GM23338 (cell line): ENCODE data around the gene PRPSAP2. TPM values are rescaled to one million over a fixed set of nuclear protein-coding genes. Genes with fewer than 3 reads are reported as not detected.

Source experiments
- ATAC-seq: fragments of 200-7000 bp; cut with Tn5 transposase; 3 replicates; pipeline ENCODE4 v1.9.1; 2020
- DNase-seq: peaks from one replicate; pipeline ENCODE4 v3.0.0-alpha.2; 2015; ENCODE audit warnings: low spot score
- H2AFZ ChIP-seq: fragments of 200-600 bp; sonication (generic); 2 replicates; pipeline ENCODE4 v1.8.0; 2016; ENCODE audit warnings: antibody characterized with exemption, mild to moderate bottlenecking, moderate library complexity
- H3F3A ChIP-seq: fragments of 200-600 bp; sonication (generic); replicated peaks from 2 replicates; pipeline ENCODE4 v1.8.0; 2017; ENCODE audit warnings: antibody characterized with exemption, mixed run types, low read depth
- H3K27ac ChIP-seq: fragments of 200-600 bp; sonication (generic); 2 replicates; pipeline ENCODE4 v1.6.1; 2016; ENCODE audit warnings: low read depth
- H3K27me3 ChIP-seq: fragments of 200-600 bp; sonication (generic); 2 replicates; pipeline ENCODE4 v1.8.0; 2016; ENCODE audit warnings: mild to moderate bottlenecking, mixed run types, moderate library complexity; ENCODE audit not compliant: insufficient read depth
- H3K36me3 ChIP-seq: fragments of 200-600 bp; sonication (generic); 2 replicates; pipeline ENCODE4 v1.8.0; 2016; ENCODE audit warnings: mild to moderate bottlenecking; ENCODE audit not compliant: insufficient read depth
- H3K4me1 ChIP-seq: fragments of 200-600 bp; sonication (generic); 2 replicates; pipeline ENCODE4 v1.8.0; 2016; ENCODE audit warnings: mild to moderate bottlenecking, moderate library complexity; ENCODE audit not compliant: insufficient read depth
- H3K4me2 ChIP-seq: fragments of 200-600 bp; sonication (generic); 2 replicates; pipeline ENCODE4 v1.7.1; 2017; ENCODE audit warnings: mixed run types
- H3K4me3 ChIP-seq: fragments of 200-600 bp; sonication (generic); 2 replicates; pipeline ENCODE4 v1.6.1; 2016; ENCODE audit warnings: mixed run types
- H3K79me2 ChIP-seq: fragments of 200-600 bp; sonication (generic); replicated peaks from 2 replicates; pipeline ENCODE4 v1.8.0; 2017; ENCODE audit warnings: mild to moderate bottlenecking; ENCODE audit not compliant: insufficient read depth
- H3K9me2 ChIP-seq: fragments of 200-600 bp; sonication (generic); 2 replicates; pipeline ENCODE4 v1.8.0; 2017; ENCODE audit not compliant: insufficient read depth
- H4K20me1 ChIP-seq: fragments of 200-600 bp; sonication (generic); replicated peaks from 2 replicates; pipeline ENCODE4 v1.8.0; 2017; ENCODE audit warnings: mild to moderate bottlenecking; ENCODE audit not compliant: insufficient read depth
- H3K27ac Mint-ChIP-seq: 2 replicates; pipeline ENCODE4 v1.8.0; 2020; ENCODE audit warnings: inconsistent platforms, mild to moderate bottlenecking, moderate library complexity, mixed read lengths
- H3K27me3 Mint-ChIP-seq: 3 replicates; pipeline ENCODE4 v1.8.0; 2022; ENCODE audit warnings: low read depth, mild to moderate bottlenecking, moderate library complexity, mixed read lengths, inconsistent platforms; ENCODE audit not compliant: insufficient read depth, poor library complexity
- H3K36me3 Mint-ChIP-seq: 3 replicates; pipeline ENCODE4 v1.8.0; 2021; ENCODE audit warnings: low read depth, mild to moderate bottlenecking, inconsistent platforms, moderate library complexity, mixed read lengths
- H3K4me1 Mint-ChIP-seq: 3 replicates; pipeline ENCODE4 v1.8.0; 2020; ENCODE audit warnings: mild to moderate bottlenecking, inconsistent platforms, mixed read lengths
- H3K4me3 Mint-ChIP-seq: 3 replicates; pipeline ENCODE4 v1.8.0; 2021; ENCODE audit warnings: moderate library complexity, mild to moderate bottlenecking, inconsistent platforms, mixed read lengths
- H3K9me3 Mint-ChIP-seq: 3 replicates; pipeline ENCODE4 v1.8.0; 2020; ENCODE audit warnings: moderate library complexity, mild to moderate bottlenecking, inconsistent platforms, mixed read lengths
- CREB1 ChIP-seq: fragments of 250-450 bp; sonication (Bioruptor Pico); IDR thresholded peaks from 2 replicates; pipeline ENCODE4 v1.5.0; 2020; ENCODE audit warnings: low read depth, mild to moderate bottlenecking, moderate library complexity
- CTCF ChIP-seq, 2 experiments: fragments of 200-600 bp in 1 of 2; sonication (generic) in 1 of 2; conservative IDR thresholded peaks; 2 replicates each; pipeline versions ENCODE4 v1.5.1 to v1.6.1; 2016 to 2017; ENCODE audit warnings: antibody characterized with exemption in 2 of 2, low read depth in 2 of 2, mild to moderate bottlenecking in 2 of 2, moderate library complexity in 1 of 2
- ETS1 ChIP-seq: IDR thresholded peaks from 2 replicates; pipeline ENCODE4 v1.6.1; 2016; ENCODE audit warnings: antibody characterized with exemption
- EZH2 ChIP-seq: fragments of 200-600 bp; sonication (generic); IDR thresholded peaks from one replicate; pipeline ENCODE4 v1.8.0; 2017; ENCODE audit warnings: antibody characterized with exemption, mild to moderate bottlenecking, low read depth; ENCODE audit not compliant: unreplicated experiment
- EZH2phosphoT487 ChIP-seq: fragments of 200-600 bp; sonication (generic); IDR thresholded peaks from one replicate; pipeline ENCODE4 v1.8.1; 2018; ENCODE audit warnings: antibody characterized with exemption; ENCODE audit not compliant: unreplicated experiment
- JUNB ChIP-seq: IDR thresholded peaks from one replicate; pipeline ENCODE4 v1.6.1; 2016; ENCODE audit warnings: antibody characterized with exemption; ENCODE audit not compliant: unreplicated experiment
- NANOG ChIP-seq: IDR thresholded peaks from 2 replicates; pipeline ENCODE4 v1.6.1; 2016; ENCODE audit warnings: antibody characterized with exemption, borderline replicate concordance
- POLR2AphosphoS5 ChIP-seq: IDR thresholded peaks from 2 replicates; pipeline ENCODE4 v1.6.1; 2016; ENCODE audit warnings: antibody characterized with exemption, low read depth
- STAT1 ChIP-seq: IDR thresholded peaks from one replicate; pipeline ENCODE4 v1.6.1; 2016; ENCODE audit warnings: antibody characterized with exemption; ENCODE audit not compliant: unreplicated experiment
- ZNF114 ChIP-seq: fragments of 250-450 bp; sonication (Bioruptor Pico); IDR thresholded peaks from 2 replicates; pipeline ENCODE4 v1.5.0; 2020; ENCODE audit warnings: mild to moderate bottlenecking, moderate library complexity
- ZNF331 ChIP-seq: fragments of 250-450 bp; sonication (Bioruptor Pico); IDR thresholded peaks from 2 replicates; pipeline ENCODE4 v1.5.0; 2020; ENCODE audit warnings: low read depth, mild to moderate bottlenecking, moderate library complexity
- polyA plus RNA-seq: library from polyadenylated mRNA; unstranded; fragments of >200 nt; fragmentation: Nextera tagmentation; extraction: Ambion mirVana; gene quantifications from 2 replicates; pipeline ENCODE4 v1.2.1, GENCODE V29; 2016
- total RNA-seq: library from RNA; depleted of rRNA; stranded (reverse); fragments of >200 nt; shearing (Covaris generic); gene quantifications from 2 replicates; pipeline ENCODE4 v1.2.3, GENCODE V29; 2014

The PRPSAP2 gene
- total and polyA plus RNA-seq, 2 experiments from 2014 or later = 34.6 to 54.4 TPM

GRCh38 chr17:18896947-18897346 is 39.0 kb downstream of the PRPSAP2 start:
- H3K36me3 ChIP-seq = peaks cover 11% of the 10 kb centered on the region; the same call in 1 of the 2 replicates

GRCh38 chr17:18904482-18904881 is 46.6 kb downstream of the PRPSAP2 start:
- peaks cover 2% of the 10 kb centered on the region for H3K27me3 Mint-ChIP-seq
- Histone ChIP-seq H3K9me2 (no peaks in the 10 kb centered on the region), H4K20me1 (peaks cover 13% of the 10 kb centered on the region), H3K27ac (no peak overlapping the region), H3K4me2 (no peak overlapping the region), H3K36me3 (peaks cover 7% of the 10 kb centered on the region; the same call in 1 of the 2 replicates), H3F3A (no peaks in the 10 kb centered on the region), H3K79me2 (peaks cover 13% of the 10 kb centered on the region), H3K4me3 (no peak overlapping the region), H3K27me3 (no peaks in the 10 kb centered on the region), H3K4me1 (no peaks in the 10 kb centered on the region), H2AFZ (no peak overlapping the region)
- DNase-seq = no peak
- no peaks in the 10 kb centered on the region for H3K9me3 Mint-ChIP-seq
- H3K27ac Mint-ChIP-seq = no peak overlapping the region
- no peak overlapping the region for H3K4me3 Mint-ChIP-seq
- no peak for ATAC-seq
- peaks cover 54% of the 10 kb centered on the region for H3K36me3 Mint-ChIP-seq
- no peaks in the 10 kb centered on the region; the same call in 2 of the 3 replicates for H3K4me1 Mint-ChIP-seq
- no peak for TF ChIP-seq POLR2AphosphoS5
- no peak for TF ChIP-seq STAT1
- no peak for TF ChIP-seq ETS1
- no peak for TF ChIP-seq ZNF114
- TF ChIP-seq JUNB = no peak
- TF ChIP-seq ZNF331 (CRISPR knock-in tag) = no peak
- no peak for TF ChIP-seq EZH2
- no peak for TF ChIP-seq EZH2phosphoT487
- TF ChIP-seq NANOG = no peak

More at GRCh38 chr17:18896947-18897346, 39.0 kb downstream of the PRPSAP2 start:
- Histone ChIP-seq H3K4me1 (no peaks in the 10 kb centered on the region), H3K27ac (no peak overlapping the region), H3K9me2 (no peaks in the 10 kb centered on the region), H3K4me2 (no peak overlapping the region), H4K20me1 (peaks cover 5% of the 10 kb centered on the region), H2AFZ (no peak overlapping the region), H3K27me3 (no peaks in the 10 kb centered on the region), H3F3A (no peaks in the 10 kb centered on the region), H3K79me2 (peaks cover 11% of the 10 kb centered on the region), H3K4me3 (no peak overlapping the region)
- TF ChIP-seq STAT1 (no peak), NANOG (no peak), CTCF (conservative IDR thresholded peaks at IDR 0.05; ENCODE audit: low read depth in 2 of 2) (no peak), ZNF114 (no peak), EZH2phosphoT487 (no peak), ZNF331 (CRISPR knock-in tag) (no peak), POLR2AphosphoS5 (no peak), CREB1 (CRISPR knock-in tag) (no peak)
- Mint-ChIP-seq H3K36me3 (peaks cover 67% of the 10 kb centered on the region), H3K9me3 (no peaks in the 10 kb centered on the region; the same call in 2 of the 3 replicates), H3K4me3 (no peak overlapping the region), H3K27ac (no peak overlapping the region), H3K27me3 (peaks cover 5% of the 10 kb centered on the region), H3K4me1 (no peaks in the 10 kb centered on the region; the same call in 2 of the 3 replicates)
- no peak for DNase-seq
- no peak for ATAC-seq
